Measurements from ENCODE around the gene EIF3L.
A peak's percentile ranks its signal among the peaks of the same experiment; 100 is the strongest.

Gene EIF3L

DNA sequence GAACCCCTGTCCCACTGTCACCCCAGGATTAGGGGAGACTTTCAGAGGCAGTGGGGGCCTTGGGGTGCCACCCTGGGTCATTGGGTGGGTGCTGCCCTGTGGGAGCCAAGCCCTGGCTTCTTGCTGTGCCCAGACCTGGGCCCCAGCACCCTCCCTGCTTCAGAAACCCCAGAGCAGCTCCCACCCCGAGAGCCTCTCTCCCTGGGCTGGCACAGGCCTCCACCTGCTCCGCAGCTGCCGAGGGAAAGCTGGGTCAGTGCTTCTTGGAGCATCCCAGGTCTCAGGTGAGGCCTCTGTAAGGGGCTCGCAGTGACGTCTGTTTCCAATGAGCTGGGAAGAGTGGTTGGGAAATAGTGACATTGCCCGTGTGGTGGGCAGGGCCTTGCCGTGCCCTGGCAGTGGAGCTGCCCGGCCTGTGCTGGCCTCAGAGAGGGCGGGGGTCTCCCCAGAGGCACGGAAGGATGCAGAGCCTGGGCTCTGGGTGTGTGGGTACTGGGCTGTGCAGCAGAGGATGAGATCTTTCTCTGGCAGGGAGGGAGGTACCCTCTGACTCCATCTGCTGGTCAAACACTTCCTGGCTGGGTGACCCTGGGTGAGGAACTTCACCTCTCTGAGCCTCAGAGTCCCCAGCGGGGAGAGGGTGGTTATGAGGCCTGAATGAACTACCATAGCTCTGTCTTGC is 81.2 kb downstream of the EIF3L start:
- no peak for DNase-seq

DNA sequence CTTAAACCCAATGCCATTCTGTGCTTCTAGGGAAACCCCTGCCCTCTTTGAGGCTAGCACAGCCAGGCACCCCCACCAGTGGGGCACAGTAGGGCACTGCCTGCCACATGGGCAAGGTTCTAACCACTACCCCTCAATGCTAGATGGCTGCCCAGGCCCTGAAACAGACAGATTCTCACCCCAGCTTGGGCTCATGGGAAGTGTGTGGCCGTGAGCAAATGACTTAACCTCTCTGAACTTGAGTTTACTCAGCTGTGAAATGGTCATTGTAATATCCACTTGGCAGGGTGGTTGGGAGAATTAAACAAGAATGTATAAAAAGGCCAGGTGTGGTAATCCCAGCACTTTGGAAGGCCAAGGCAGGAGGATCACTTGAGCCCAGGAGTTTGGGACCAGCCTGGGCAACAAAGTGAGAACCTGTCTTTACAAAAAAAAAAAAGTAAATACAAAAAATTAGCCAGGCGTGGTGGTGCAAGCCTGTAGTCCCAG is 81.8 kb downstream of the EIF3L start:
- DNase-seq, result no peak

DNA sequence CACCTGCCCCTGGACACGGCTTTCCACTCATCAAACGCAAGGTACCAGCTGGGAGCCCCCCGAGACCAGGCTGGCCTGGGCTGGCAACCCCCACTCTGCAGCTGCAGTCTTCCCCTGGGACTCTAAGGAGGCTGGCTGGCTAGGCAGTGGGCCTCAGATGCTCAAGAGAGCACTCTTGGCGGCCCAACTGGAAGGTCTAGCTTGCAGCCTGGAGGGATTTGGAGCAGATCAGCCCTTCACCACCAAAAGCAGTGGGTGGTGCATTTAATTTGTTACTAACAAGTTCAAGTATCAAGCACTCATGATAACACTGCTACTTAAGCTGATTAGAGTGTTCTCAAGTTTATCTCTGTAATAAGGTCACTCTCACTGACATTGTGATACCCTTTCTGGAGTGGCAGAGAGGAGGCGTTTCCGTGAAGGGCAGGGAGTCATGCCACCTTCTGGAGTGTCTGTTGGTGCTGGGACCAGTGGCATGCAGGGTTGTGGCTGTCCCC is 82.7 kb downstream of the EIF3L start:
- DNase-seq, result no peak

- no peak for DNase-seq
Observed at GRCh38 chr22:37932401-37932800, 83.2 kb downstream of the EIF3L start.

DNA sequence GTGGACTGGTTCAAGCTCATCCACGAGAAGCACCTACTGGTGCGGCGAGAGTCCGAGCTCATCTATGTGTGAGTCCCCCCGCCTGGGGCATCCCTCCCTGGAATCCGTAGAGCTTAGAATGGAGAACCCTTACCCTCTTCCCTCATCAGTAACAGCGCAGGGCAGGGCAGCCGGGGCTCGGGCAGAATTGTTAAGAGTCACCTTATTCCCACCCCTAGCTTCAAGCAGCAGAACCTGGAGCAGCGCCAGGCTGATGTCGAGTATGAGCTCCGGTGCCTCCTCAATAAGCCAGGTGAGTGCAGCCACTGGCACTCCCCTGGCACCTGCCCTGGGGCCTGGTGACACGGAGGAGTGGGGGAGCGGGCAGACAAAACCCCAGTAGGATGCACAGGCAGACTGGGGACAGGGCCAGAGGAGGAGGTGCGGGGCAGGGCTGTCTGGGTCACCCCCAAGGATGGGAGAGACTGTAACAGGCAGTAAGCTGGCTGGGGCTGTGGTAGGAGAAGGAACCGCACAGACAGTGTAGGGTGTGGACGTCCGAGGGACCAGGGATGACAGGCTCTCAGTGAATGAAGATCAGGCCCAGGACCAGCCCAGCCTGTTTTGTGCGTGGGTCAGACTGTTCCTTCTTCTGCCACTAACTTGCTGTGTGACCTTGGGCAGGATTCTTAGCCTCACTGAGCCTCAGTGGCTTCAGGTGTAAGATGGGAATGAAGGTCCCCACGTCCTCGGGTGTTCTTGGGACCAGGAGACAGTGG is 83.8 kb downstream of the EIF3L start:
- no peak for DNase-seq

DNA sequence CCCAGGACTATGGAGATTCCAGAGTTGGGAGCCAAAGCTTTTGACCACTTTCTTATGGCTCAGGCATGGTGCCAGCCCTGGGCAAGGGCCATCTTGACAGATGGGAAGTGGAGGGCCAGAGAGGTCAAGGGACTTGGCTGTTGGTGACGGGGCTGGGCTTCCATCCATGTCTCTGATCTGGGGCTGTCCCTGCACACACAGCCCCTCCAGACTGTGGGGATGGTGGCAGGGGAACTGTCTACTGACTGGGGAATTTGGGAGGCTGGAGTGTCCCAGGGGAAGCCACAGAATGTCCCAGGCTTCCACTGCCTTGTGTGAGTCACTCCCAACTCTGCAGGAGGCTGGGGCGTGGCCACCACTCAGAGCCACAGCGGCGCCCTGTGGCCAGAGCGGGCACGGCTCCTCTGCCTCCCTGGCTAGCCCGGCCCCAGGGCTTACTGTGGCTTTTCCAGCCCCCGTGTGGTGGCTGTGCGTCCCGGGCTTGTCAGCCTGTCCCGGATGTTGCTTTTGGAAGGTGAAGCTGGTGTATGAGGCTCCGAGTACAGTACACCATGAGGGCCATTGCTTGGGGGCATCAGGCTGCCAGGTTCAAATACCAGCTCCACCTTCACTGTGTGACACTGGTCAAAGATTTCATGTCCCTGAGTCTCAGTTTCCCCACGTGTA is 84.6 kb downstream of the EIF3L start:
- DNase-seq, result peak; percentile 84
